Retinal pigment epithelial cell (primary cell): ENCODE results near the gene RORB.

Experiments used
- DNase-seq: peaks from one replicate; pipeline ENCODE4 v3.0.0-alpha.2; 2010; ENCODE audit warnings: low read depth
- H3K4me3 ChIP-seq: 2 replicates; pipeline ENCODE4 v1.5.1; 2011; ENCODE audit warnings: mild to moderate bottlenecking, low read length, control low read depth, moderate library complexity
- CTCF ChIP-seq: conservative IDR thresholded peaks from 2 replicates; pipeline ENCODE4 v1.5.1; 2011; ENCODE audit warnings: low read depth, low read length, control low read depth, inconsistent platforms

RORB gene

DNA sequence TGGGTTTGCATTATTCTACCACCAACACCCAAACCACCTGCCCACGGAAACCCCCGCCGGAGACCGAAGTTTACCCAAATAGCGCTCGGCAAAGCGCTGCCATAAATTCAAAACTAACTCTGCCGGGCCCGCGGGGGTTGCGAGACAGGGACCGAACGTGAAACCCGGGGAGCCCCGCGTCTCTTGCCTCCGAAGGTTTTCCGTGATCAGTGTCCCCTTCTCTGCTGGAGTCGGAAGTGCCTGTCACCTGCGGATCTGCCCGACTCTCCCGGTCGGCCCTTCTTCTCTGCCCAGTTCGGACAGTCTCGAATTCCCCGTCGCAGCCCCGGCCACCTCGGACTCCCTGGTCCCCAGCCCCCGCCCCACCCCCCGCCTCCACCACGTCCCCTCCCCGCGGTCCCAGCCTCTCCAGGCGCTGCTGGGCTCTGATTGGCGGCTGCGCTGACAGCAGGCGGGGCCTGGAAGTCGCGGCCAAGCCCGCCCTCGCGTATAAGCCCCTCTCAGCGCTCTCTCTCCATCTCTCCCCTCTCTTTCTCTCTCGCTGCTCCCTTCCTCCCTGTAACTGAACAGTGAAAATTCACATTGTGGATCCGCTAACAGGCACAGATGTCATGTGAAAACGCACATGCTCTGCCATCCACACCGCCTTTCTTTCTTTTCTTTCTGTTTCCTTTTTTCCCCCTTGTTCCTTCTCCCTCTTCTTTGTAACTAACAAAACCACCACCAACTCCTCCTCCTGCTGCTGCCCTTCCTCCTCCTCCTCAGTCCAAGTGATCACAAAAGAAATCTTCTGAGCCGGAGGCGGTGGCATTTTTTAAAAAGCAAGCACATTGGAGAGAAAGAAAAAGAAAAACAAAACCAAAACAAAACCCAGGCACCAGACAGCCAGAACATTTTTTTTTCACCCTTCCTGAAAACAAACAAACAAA, at the start of gene RORB:
TSS of gene RORB (plus strand) at position 517 of the 929 bp plus-strand sequence. CDS start 642 bp downstream, outside the sequence.
- DNase-seq, result peak; percentile 54
- H3K4me3 ChIP-seq, result peak within 1 kb of the TSS; percentile 79

DNA sequence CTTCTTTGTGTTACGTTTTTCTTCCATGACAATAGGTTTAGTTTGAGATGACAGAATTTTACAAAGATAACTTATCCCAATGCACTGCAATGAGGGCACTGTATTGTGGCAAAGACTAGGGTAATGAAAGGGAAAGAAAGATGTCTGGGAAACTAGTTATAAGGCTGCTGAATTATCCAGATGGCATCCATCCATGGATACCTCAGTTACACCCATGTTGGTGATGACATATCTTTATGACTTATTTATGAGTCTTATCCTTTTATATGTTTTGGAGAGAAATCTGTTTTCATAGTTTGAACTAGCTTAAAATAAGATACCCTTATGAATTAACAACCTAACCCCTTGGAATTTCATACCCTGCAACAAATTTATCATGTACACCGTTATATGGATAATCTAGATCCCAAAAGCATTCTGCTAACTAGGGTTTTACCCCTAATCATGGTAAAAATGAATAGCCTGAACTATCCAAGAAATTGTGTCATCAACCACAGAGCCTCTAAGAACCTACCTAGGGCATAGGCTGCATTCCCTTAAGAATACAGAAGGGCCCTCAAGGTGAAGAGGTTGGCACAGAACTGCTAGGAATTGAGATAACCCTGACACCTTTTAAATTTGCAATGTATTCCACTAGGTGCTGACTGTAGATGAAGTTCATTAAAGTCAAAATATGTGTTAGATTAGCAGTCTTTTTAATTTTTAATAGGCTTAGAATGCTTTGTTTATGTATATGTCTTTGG, 49.5 kb upstream of the RORB start:
- TF ChIP-seq CTCF, result no peak

More for the DNA sequence above, at the start of gene RORB:
- TF ChIP-seq CTCF, result no peak

DNA sequence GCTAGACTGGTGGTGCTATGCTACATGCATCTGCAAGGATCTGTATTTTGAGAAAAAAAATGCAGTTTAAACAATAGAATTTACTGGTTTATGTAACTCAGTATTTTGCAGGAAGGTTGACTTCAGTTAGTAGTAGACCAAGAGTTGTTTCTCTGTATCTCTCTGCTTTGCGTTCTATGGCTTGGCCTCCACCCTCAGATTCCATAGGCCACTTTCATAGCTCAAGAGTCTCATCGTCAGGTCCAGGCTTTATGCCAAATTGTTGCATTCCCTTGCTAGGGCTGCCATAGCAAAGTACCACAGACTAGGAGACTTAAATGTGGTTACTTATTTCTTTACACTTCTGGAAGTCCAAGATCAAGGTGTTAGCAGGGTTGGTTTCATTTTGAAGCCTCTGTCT, 48.1 kb upstream of the RORB start:
- DNase-seq, result no peak
- no peak for TF ChIP-seq CTCF
- no peak overlapping the region for H3K4me3 ChIP-seq

More for the DNA sequence above, 49.5 kb upstream of the RORB start:
- no peak overlapping the region for H3K4me3 ChIP-seq
- DNase-seq, result no peak

GRCh38 chr9:74458832-74459231, 38.3 kb upstream of the RORB start:
- H3K4me3 ChIP-seq, result no peak overlapping the region
- DNase-seq, result no peak
- TF ChIP-seq CTCF, result no peak

- no peak for DNase-seq
- TF ChIP-seq CTCF, result no peak
- no peak overlapping the region for H3K4me3 ChIP-seq
Observed at GRCh38 chr9:74463825-74464224, 33.3 kb upstream of the RORB start.

GRCh38 chr9:74478606-74479005, 18.5 kb upstream of the RORB start:
- H3K4me3 ChIP-seq, result no peak overlapping the region
- no peak for DNase-seq
- TF ChIP-seq CTCF, result no peak
